ENCODE measurements around the gene CCDC40. TPM values are rescaled to one million over a fixed set of nuclear protein-coding genes. Genes with fewer than 3 reads are reported as not detected.

Gene CCDC40
- total RNA-seq, 1 donor from 2014 or later: 5.4 TPM

DNA sequence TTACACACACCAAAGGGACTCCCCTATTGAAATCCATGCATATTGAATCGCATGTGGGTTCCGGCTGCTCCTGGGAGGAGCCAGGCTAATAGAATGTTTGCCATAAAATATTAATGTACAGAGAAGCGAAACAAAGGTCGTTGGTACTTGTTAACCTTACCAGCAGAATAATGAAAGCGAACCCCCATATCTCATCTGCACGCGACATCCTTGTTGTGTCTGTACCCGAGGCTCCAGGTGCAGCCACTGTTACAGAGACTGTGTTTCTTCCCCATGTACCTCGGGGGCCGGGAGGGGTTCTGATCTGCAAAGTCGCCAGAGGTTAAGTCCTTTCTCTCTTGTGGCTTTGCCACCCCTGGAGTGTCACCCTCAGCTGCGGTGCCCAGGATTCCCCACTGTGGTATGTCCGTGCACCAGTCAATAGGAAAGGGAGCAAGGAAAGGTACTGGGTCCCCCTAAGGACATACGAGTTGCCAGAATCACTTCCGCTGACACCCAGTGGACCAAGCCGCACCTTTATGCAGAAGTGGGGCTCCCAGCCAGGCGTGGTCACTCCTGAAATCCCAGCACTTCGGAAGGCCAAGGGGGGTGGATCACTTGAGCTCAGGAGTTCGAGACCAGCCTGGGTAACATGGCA is 67.1 kb downstream of the CCDC40 start:
- TF ChIP-seq, protein P1, sequence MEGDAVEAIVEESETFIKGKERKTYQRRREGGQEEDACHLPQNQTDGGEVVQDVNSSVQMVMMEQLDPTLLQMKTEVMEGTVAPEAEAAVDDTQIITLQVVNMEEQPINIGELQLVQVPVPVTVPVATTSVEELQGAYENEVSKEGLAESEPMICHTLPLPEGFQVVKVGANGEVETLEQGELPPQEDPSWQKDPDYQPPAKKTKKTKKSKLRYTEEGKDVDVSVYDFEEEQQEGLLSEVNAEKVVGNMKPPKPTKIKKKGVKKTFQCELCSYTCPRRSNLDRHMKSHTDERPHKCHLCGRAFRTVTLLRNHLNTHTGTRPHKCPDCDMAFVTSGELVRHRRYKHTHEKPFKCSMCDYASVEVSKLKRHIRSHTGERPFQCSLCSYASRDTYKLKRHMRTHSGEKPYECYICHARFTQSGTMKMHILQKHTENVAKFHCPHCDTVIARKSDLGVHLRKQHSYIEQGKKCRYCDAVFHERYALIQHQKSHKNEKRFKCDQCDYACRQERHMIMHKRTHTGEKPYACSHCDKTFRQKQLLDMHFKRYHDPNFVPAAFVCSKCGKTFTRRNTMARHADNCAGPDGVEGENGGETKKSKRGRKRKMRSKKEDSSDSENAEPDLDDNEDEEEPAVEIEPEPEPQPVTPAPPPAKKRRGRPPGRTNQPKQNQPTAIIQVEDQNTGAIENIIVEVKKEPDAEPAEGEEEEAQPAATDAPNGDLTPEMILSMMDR (IDR thresholded peaks at IDR 0.05): no peak
- H3K4me3 ChIP-seq: no peak overlapping the region
- H3K27ac ChIP-seq: no peak overlapping the region
- H3K4me1 ChIP-seq: peaks cover 3 to 7% of the 10 kb centered on the region in 2 donors
- DNase-seq (ENCODE audit: low spot score in 2 of 2): no peak
- no peaks in the 10 kb centered on the region for H3K27me3 ChIP-seq
- peaks cover 0 to 4% of the 10 kb centered on the region in 2 donors for H3K36me3 ChIP-seq
- H3K9me3 ChIP-seq: no peaks in the 10 kb centered on the region
- intact Hi-C loops (cut with DNase I): loop anchor here (5.0 kb wide), 3 partner anchors 66 to 266 kb away; partner anchors contain the start of genes CBX4, CCDC40, RNF213 and TBC1D16

DNA sequence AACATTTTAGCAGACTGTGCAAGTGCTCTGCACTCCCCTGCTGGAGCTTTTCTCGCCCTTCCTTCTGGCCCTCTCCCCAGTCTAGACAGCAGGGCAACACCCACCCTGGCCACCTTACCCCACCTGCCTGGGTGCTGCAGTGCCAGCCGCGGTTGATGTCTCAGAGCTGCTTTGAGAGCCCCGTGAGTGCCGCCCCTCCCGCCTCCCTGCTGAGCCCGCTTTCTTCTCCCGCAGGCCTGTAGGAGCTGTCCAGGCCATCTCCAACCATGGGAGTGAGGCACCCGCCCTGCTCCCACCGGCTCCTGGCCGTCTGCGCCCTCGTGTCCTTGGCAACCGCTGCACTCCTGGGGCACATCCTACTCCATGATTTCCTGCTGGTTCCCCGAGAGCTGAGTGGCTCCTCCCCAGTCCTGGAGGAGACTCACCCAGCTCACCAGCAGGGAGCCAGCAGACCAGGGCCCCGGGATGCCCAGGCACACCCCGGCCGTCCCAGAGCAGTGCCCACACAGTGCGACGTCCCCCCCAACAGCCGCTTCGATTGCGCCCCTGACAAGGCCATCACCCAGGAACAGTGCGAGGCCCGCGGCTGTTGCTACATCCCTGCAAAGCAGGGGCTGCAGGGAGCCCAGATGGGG is 68.0 kb downstream of the CCDC40 start:
- H3K4me1 ChIP-seq: peaks cover 3 to 7% of the 10 kb centered on the region in 2 donors
- H3K27ac ChIP-seq: no peak overlapping the region
- H3K4me3 ChIP-seq: no peak overlapping the region
- H3K36me3 ChIP-seq: peaks cover 0 to 4% of the 10 kb centered on the region in 2 donors
- TF ChIP-seq, protein P1 (IDR thresholded peaks at IDR 0.05): no peak
- no peaks in the 10 kb centered on the region for H3K9me3 ChIP-seq
- intact Hi-C loops (cut with DNase I): loop anchor here (5.0 kb wide), 3 partner anchors 67 to 267 kb away; partner anchors contain the start of genes CBX4, CCDC40, RNF213 and TBC1D16
- no peaks in the 10 kb centered on the region for H3K27me3 ChIP-seq
- no peak for DNase-seq (ENCODE audit: low spot score in 2 of 2)

DNA sequence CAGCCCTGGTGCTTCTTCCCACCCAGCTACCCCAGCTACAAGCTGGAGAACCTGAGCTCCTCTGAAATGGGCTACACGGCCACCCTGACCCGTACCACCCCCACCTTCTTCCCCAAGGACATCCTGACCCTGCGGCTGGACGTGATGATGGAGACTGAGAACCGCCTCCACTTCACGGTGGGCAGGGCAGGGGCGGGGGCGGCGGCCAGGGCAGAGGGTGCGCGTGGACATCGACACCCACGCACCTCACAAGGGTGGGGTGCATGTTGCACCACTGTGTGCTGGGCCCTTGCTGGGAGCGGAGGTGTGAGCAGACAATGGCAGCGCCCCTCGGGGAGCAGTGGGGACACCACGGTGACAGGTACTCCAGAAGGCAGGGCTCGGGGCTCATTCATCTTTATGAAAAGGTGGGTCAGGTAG is 68.5 kb downstream of the CCDC40 start:
- intact Hi-C loops (cut with DNase I): loop anchor here (5.0 kb wide), 3 partner anchors 68 to 268 kb away; partner anchors contain the start of genes CBX4, CCDC40, RNF213 and TBC1D16
- H3K4me1 ChIP-seq: peaks cover 3 to 7% of the 10 kb centered on the region in 2 donors
- no peak overlapping the region for H3K4me3 ChIP-seq
- DNase-seq (ENCODE audit: low spot score in 2 of 2): no peak
- no peak overlapping the region for H3K27ac ChIP-seq
- no peaks in the 10 kb centered on the region for H3K27me3 ChIP-seq
- TF ChIP-seq, protein P1 (IDR thresholded peaks at IDR 0.05): no peak
- H3K36me3 ChIP-seq: peaks cover 0 to 4% of the 10 kb centered on the region in 2 donors
- no peaks in the 10 kb centered on the region for H3K9me3 ChIP-seq

DNA sequence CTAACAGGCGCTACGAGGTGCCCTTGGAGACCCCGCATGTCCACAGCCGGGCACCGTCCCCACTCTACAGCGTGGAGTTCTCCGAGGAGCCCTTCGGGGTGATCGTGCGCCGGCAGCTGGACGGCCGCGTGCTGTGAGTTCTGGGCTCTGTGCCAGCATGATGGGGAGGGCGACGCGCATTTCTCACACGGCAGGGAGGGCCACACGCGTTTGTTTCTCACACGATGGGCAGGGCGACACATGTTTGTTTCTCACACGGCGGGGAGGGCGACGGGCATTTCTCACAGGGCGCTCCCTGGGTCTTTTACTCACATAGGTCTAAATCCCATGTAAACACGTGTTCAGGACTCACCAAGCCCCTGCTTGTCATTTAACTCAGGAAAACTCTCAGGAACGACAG is 69.3 kb downstream of the CCDC40 start:
- Histone ChIP-seq H3K9me3 (no peaks in the 10 kb centered on the region), H3K27me3 (no peaks in the 10 kb centered on the region), H3K4me3 (no peak overlapping the region), H3K36me3 (peaks cover 0 to 4% of the 10 kb centered on the region in 2 donors), H3K27ac (no peak overlapping the region), H3K4me1 (peaks cover 3 to 7% of the 10 kb centered on the region in 2 donors)
- TF ChIP-seq, protein P1 (IDR thresholded peaks at IDR 0.05): no peak
- no peak for DNase-seq (ENCODE audit: low spot score in 2 of 2)
- intact Hi-C loops (cut with DNase I): no loop called here

DNA sequence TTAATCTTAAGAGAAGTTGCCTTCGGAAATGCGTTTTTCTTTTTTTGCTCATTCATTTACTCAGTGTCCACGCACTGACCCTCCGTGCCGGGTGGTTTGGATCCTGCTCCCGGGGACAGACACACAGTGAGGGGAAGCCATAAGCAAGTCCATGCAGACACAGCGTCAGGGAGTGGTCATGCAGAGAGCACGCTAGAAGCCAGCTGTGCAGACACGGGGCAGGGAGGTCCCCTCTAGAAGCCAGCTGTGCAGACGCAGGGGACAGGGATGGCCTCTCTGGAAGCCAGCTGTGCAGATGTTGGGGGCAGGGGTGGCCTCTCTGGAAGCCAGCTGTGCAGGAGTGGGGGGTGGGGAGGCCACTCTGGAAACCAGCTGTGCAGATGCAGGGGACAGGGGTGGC is 69.7 kb downstream of the CCDC40 start:
- intact Hi-C loops (cut with DNase I): no loop called here
- H3K4me1 ChIP-seq: peaks cover 3 to 7% of the 10 kb centered on the region in 2 donors
- no peak overlapping the region for H3K4me3 ChIP-seq
- H3K27me3 ChIP-seq: no peaks in the 10 kb centered on the region
- no peak overlapping the region for H3K27ac ChIP-seq
- peaks cover 0 to 4% of the 10 kb centered on the region in 2 donors for H3K36me3 ChIP-seq
- no peaks in the 10 kb centered on the region for H3K9me3 ChIP-seq
- TF ChIP-seq, protein P1 (IDR thresholded peaks at IDR 0.05): no peak
- DNase-seq (ENCODE audit: low spot score in 2 of 2): no peak
